NCI-H2171 (cell line): ENCODE data around the gene KCNT1.

Experiments used
- DNase-seq: peaks from one replicate; lab custom pipeline; 2025; lab: John Stamatoyannopoulos, UW

KCNT1 gene

DNA sequence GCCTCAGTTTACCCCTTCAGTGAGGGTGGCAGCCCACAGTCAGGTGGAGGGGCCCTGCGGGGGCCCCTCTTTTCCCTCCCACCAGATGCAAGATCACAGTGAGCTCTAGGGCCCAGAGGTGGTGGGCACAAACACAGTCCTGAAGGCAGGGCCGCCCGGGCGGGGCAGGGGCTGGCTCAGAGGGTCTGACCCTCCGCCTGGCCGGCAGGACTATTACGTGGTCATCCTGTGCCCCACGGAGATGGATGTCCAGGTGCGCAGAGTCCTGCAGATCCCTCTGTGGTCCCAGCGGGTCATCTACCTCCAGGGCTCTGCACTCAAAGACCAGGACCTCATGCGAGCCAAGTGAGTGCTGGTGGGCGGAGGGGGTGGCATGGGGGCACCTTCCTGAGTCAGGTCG, 63.4 kb downstream of the KCNT1 start:
- no peak for DNase-seq

DNA sequence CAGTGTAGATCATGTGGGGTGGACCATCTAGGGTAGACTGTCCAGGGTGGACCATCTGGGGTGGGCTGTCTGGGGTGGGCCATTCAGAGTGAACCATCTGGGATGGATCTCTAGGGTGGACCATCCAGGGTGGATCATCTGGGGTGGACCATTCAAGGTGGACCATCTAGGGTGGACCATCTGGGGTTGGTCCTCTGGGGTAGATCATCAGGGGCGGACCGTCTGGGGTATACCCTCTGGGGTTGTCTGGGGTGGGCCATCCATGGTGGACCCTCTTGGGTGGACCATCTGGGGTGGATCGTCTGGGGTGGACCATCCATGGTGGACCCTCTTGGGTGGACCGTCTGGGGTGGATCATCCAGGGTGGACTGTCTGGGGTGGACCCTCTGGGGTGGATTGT, 64.3 kb downstream of the KCNT1 start:
- DNase-seq = no peak

DNA sequence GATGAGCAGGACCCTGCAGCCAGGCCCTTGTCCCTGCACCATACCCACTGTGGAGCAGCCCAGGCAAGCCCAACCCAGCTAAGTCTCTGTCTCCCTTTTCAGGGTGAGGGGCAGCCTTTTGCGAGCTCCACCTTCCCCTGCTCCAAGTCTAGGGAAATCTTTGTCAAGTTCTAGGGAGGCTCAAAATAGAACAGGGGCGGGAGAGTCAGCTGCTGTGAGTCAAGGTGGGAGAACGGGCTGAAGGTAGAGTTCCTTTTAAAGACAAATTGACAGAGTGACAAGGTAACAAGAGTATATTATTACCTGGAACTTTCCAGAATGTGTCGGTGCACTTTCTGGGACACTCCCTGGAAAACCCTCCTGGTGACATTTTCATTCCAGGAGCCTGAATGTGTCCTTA, 64.7 kb downstream of the KCNT1 start:
- DNase-seq = no peak

DNA sequence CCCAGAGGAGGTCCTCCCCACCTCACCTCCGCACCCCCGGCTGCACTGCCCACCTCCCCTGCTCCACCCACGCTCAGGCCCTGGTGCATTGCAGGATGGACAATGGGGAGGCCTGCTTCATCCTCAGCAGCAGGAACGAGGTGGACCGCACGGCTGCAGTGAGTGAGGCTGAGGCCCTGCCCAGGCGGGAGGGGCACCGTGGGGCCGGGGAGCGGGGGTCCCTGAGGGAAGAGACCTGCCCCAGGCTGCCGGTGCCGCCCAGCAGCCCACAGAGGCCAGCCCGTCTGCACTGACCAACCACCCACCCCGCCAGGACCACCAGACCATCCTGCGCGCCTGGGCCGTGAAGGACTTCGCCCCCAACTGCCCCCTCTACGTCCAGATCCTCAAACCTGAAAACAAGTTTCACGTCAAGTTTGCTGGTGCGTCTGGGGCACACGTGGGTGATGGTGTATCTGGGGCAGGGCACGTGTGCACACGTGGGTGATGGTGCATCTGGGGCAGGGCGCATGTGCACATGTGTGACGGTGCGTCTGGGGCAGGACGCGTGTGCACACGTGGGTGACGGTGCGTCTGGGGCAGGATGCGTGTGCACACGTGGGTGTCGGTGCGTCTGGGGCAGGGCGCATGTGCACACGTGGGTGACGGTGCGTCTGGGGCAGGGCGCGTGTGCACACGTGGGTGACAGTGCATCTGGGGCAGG, 66.7 kb downstream of the KCNT1 start:
- no peak for DNase-seq

DNA sequence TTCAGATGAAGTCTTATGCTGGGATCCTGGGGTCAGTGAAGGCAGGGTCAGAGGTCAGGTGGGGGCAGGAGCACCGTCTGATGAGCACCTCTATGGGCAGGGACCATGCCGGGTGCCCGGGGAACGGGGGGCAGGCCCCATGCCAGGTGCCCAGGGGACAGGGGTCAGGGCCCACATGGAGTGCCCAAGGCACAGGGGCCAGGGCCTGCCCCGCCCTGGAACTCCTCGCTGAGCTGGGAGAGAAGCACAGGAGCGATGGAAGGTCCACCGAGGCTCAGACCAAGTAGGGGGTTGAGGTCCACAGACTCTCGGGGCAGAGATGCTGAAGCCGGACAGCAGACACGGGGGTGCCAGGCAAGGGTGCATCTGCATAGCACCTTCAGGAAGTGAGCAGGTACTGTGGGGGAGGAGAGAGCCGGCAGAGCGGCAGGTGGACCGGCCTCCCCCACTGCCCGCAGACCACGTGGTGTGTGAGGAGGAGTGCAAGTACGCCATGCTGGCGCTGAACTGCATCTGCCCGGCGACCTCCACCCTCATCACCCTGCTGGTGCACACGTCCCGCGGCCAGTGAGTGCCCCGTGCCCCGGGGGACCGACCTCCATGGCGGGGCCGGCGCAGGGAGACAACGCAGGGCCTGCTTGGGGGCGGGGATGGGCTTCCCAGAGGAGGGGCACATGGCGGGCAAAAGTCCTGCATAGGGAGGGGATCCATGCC, 67.7 kb downstream of the KCNT1 start:
- DNase-seq = no peak

DNA sequence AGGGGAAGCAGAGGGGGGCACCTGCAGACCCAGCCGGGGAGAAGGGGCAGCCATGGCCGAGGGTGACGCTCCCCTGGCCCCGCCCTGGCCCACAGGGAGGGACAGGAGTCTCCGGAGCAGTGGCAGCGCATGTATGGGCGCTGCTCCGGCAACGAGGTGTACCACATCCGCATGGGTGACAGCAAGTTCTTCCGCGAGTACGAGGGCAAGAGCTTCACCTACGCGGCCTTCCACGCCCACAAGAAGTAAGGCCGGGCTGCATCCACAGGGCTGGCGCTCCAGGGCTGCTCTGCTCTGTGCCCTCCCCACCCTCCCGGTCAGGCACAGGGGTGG, 68.2 kb downstream of the KCNT1 start:
- DNase-seq = no peak

DNA sequence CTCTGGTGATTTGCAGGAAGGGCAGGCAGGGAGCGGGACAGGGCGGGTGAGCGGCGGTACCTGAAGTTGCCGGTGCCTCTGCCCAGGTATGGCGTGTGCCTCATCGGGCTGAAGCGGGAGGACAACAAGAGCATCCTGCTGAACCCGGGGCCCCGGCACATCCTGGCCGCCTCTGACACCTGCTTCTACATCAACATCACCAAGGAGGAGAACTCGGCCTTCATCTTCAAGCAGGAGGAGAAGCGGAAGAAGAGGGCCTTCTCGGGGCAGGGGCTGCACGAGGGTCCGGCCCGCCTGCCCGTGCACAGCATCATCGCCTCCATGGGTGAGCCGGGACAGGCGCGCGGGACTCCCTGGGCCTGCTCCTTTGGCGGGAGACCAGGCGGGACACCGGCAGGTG, 68.8 kb downstream of the KCNT1 start:
- no peak for DNase-seq

DNA sequence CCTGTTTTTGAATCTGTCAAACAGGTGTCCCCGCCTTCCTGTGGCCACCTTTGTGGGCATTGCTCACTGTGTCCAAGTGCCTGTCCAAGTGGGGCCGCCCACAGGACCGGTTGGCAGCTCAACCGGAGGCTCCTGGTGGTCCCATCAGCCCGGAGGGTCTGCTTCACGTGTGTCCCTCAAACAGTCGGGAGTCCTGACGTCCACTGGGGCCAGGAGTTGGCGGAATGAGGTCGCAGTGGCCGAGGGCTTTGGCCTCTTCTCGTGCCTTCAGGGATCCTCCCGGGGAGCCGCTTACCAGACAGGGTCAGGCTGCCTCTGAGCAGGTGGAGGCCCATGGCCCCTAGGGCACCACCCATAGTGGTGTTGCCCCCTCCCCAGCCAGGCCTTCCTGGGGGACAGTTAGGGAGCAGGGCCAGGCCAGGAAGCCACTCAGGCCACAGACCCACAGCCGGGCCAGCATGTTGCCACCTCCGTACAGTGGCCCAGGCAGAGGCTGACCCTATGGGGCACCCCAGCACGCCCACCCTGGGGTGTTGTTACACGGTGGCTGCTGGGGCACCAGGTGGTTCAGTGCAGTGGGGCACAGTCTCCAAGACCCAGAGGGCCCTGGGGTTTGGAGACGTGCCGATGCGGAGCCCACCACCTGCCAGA, 69.5 kb downstream of the KCNT1 start:
- no peak for DNase-seq

DNA sequence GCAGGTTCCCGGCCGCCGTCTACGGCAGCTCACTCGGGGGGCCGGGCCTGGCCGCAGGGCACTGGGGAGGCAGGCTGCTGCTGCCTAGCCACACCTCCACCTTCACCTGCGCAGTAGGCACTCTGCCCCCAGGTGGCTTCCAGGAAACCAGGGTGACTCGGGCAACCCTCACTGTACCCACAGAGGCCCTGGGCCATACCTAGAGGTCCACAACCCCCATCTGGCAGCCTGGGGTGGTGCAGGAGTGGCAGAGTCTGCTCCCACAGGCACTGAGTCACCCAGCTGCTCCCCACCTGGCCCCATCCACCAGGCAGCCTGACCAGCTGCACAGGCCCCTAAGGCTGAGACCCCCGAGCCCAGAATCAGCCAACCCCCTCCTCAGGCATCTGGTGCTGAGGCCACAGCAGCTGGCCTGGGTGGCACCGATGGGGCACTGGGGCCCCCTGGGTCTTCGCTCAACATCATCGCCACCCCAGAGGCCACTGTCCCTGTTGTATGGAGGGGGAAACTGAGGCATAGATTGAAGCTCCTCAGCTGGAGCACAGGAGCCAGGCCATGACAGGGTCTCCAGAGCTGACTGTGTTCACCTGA, 70.2 kb downstream of the KCNT1 start:
- DNase-seq = no peak

DNA sequence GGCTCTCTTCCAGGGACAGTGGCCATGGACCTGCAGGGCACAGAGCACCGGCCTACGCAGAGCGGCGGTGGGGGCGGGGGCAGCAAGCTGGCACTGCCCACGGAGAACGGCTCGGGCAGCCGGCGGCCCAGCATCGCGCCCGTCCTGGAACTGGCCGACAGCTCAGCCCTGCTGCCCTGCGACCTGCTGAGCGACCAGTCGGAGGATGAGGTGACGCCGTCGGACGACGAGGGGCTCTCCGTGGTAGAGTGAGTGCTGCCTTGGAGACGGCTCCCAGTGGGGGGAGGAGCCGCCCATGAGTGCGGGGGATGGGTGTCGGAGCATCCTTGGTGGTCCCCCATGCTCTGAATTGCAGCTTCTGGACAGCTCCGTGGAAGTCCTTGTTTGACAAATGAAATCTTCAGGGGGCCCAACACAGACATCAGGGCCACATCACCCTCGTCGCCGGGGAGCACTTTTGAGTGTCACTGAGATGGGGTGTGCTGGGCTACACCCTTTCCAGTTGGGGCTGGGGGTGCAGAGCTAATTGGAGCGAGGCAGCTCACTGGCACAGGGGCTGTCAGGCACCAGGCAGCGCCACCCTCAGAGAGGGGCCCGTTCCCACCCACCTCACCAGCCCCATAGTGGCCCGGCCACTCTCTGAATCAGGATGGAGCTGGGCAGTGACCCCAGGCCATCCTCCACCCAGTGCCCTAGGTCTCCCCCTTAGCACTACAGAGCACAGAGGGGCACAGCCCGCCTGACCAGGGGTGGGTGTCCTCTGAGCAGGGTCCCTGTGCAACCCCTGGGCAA, 70.9 kb downstream of the KCNT1 start:
- no peak for DNase-seq

DNA sequence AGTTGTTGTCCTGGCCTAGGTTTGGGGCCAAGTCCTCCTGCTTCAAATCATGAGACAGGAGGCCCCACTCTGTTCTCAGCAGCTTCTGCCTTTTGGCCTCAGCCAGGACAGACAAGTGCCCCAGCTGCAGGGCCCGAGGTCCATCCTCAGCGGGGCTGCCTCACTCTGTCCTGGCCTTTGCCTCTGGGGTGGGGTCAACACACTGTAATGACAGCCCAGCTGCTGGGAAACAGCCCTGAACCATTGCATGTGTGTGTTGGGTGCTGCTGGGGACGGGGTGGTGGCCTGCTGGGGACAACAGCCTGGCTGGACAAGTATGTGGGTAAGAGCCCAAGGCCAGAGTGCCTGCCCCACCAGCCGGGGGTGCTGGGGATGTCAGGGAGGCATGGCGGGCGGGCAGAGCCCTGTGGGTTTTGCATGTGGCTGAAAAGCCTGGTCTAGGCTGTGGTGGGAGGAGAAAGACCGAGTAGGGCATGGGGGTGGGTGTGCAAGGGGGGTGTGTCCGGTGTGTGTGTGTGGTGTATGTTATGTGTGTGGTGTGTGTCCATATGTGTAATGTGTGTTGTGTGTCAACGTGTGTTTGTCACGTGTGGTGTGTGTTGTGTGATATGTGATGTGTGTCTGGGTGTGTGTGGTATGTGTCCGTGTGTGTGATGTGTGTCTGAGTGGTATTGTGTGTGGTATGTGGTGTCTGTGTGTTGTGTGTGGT, 71.7 kb downstream of the KCNT1 start:
- DNase-seq = no peak

DNA sequence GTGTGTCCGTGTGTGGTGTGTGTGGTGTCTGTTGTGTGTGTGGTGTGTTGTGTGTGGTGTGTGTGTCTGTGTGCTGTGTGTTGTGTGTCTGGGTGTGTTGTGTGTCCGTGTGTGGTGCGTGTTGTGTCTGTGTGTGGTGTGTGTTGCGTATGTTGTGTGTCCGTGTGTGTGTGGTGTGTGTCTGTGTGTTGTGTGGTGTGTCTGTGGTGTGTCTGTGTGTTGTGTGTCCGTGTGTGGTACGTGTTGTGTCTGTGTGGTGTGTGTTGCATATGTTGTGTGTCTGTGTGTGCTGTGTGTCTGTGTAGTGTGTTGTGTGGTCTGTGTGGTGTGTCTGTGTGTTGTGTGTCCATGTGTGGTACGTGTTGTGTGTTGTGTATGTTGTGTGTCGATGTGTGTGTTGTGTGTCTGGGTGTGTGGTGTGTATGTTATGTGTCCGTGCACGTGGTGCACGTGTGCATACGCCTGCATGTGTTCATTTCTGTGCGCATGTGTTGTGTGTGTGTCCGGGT, 72.3 kb downstream of the KCNT1 start:
- DNase-seq = no peak

DNA sequence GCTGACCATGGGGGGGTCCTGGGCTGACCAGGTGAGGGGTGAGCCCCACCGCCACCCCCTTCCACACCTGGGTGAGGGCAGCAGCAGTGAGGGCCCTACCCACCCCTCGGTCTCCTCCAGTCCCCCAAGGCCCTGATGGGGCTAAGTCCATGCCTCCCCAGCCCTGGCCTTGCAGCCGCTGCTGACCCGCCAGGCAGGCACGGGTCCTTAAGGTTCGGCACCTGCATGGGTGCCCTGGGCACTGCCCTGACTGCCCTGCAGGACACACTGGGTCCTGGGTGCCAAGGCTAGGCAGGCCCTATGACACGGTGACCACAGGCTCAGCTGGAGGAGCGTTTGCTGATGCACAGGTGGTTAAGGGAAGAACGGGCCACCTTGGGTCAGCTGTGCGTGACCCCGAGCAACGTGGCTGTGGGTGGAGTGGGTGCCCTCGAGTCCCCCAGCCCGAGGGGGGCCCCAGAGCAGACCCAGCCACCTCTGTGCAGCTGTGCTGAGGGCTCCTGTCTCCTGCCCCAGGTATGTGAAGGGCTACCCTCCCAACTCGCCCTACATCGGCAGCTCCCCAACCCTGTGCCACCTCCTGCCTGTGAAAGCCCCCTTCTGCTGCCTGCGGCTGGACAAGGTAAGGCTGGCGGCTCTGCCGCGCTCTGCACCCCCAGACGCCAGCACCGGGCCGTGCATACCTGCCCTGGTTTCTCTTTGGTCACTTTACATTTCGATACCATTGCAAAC, 73.0 kb downstream of the KCNT1 start:
- no peak for DNase-seq

DNA sequence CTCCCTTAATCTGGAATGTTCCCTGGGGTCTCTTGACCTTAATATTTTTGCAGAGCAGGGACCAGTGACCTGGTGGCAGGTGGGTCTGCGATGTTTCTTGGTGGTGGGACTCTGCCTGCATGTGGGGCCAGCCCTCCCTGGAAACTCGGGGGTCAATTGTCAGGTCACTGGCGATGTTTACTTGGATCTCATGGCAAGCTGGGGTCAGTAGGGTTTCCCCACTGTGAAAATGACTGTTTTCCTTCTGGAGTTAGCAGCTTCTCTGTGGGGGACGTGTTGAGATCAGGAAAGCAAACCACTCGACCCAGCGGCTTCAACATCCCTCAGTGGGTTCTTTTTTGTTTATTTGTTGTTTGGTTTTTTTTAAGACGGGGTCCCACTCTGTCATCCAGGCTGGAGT, 73.9 kb downstream of the KCNT1 start:
- DNase-seq = no peak

DNA sequence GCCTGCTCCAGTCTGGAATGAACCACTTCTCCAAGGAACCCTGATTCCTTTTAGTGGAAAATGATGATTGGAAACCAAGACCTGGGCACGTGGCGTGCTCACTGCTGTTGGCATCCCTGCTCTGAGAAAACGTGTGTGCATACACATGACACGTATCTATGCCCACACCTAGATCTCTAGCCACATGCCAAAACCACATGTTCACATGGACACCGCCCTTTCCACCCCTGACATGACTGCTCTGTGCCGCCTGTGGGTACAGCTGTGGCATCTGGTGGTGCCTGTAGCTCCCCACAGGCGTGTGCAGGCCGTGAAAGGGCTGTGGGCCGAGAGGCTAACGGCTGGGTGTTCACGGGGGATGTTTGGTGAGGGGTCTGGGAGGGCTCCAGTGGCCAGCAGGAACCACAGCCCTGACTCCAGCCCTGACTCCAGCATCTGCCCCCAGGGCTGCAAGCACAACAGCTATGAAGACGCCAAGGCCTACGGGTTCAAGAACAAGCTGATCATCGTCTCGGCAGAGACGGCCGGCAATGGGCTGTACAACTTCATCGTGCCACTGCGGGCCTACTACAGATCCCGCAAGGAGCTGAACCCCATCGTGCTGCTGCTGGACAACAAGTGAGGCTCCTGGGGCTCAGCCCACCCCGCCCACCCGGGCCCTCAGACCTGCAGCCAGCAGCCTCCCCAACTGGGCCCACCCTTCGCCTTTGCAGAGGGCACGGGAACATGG, 75.1 kb downstream of the KCNT1 start:
- no peak for DNase-seq

DNA sequence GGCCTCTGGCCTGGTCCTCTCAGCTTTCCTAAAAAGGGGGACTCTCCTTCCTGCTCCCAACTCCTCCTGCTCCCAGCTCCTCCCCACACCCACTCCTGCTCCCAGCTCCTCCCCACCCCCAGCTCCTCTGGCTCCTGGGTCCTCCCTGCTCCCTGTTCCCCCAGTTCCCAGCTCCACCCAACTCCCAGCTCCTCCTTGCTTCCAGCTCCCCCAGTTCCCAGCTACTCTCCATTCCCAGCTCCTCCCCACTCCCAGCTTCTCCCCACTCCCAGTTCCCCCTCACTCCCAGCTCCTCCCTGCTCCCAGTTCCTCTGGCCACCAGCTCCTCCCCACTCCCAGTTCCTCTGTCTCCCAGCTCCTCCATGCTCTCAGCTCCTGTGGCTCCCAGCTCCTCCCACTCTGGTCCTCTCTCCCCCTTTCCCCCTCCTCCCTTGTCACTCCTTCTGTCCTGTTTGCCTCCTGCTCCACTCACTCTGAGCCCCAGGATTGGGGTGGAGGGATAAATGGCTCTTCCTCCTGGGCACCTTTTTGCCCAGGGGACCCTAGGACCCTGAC, 75.7 kb downstream of the KCNT1 start:
- DNase-seq = no peak

DNA sequence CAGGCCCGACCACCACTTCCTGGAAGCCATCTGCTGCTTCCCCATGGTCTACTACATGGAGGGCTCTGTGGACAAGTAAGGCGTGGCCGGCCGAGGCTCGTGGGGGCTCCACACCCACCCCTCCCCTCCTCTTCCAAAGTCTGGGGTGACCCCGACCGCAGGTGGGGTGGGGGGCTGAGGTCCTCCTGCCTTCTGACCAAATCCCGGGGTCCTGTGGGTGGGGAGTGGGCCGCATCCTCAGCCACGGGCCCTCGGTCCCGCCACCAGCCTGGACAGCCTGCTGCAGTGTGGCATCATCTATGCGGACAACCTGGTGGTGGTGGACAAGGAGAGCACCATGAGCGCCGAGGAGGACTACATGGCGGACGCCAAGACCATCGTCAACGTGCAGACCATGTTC, 76.4 kb downstream of the KCNT1 start:
- no peak for DNase-seq

DNA sequence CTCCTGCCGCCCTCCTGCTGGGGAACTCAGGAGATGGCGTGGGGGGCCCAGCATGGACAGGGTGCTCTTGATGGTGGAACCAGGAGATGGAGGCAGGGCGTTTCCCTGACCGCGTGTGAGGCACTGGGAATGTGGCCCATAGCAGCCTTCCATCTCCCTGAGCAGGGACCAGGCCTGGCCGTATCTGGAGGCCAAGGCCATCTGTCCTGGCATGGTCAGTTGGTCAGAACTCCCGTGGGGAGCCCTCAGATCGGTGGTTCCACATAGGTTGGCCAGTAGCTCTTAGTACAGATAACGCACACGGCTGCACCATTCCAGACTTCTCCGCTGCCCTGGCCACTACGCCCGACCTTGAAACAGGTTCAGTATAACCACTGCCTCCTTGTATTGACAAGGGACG, 77.6 kb downstream of the KCNT1 start:
- no peak for DNase-seq

DNA sequence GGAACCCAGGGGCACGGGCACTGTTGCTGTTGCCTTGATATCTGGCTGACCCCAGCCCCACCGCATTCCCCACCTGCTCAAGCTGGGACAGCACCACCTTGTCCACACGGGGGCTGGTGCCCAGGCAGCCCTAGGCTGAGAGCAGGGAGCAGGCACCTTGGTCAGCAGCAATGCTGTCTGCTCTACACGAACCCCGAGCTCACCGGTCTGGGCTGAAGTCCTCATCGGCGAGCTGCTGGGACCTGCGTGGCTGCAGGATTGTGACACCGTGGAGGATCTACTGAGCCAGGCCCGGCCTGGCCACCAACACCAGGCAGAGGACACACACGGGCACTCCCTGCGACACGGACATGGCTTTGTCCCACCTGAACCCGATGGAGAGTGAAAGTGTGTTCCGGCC, 78.1 kb downstream of the KCNT1 start:
- DNase-seq = no peak

DNA sequence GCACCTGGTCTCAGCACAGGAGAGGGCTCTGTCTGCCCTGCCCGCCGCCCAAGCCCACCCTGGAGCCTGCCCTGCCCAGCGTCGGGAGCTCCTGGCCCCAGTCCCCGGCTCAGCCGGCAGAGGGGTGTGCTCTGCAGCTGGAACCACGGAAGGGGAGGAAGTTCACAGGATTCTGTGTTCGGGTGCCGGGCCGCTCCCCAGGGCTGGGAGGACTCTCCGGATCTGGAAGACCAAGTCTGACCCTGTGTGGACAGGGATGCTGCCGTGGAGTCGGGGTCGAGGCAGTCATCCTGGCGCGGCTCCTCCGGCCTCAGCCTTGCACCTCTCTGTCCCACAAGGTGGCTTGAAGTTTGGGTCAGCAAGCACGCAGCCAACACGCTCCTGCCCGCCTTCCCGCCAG, 78.6 kb downstream of the KCNT1 start:
- no peak for DNase-seq
